ENCODE data around the gene MDK. TPM values are rescaled to one million over a fixed set of nuclear protein-coding genes. Genes with fewer than 3 reads are reported as not detected.
"Not testable (repeated sequence)": the region's sequence is repeated elsewhere in the genome, so short reads cannot be mapped to it uniquely, and the experiment has no call there.

The MDK gene
- total RNA-seq, 2 donors from 2014 or later = 36.9 to 63.0 TPM

DNA sequence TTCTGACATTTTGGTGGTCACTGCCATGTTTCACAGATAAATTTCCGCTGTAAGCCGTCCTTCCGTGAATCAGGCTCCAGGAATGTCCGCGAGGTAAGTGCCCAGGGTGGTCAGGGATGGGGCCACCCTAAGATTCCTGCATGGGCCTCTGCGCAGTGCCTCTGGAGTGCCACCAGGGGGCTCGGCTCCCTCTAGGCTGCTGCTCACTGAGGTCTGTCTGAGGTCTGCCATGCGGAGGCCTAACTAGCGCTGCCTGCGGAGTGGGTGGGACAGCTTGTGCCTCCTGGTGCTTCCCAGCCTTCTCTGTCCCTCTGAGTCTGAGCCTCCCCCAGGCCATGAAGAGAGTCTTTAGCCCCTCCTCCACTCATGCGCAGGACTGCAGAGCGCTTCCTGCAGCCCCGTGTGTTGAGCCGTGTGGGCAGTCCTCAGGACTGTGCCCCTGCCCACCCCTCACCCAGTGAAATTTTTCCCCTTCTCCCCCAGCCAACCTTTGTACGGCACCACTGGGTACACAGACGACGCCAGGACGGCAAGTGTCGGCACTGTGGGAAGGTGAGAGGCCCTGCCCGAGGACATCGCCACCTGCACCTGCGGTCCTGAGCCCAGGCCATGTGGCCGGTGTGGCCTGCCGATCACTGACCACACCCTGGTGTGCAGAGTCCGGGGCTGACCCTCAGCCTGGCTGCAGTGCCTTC lies 11.9 kb upstream of the MDK start:
- Histone ChIP-seq H3K4me3 (no peak overlapping the region), H3K36me3 (replicated peaks in 1 of 2; ENCODE audit: insufficient read depth in 1 of 2, low read depth in 2 of 2) (peaks cover 0 to 16% of the 10 kb centered on the region in 2 donors), H3K27ac (no peak overlapping the region), H3K9me3 (no peaks in the 10 kb centered on the region), H3K4me1 (no peaks in the 10 kb centered on the region), H3K27me3 (no peaks in the 10 kb centered on the region)
- DNase-seq (peak in 3 of 4 donors; percentile 51 to 56 (median 53)), ATAC-seq (peak; percentile 45)
- WGBS, 2 donors = 69 to 86% methylated on average over 2 to 23 of the region's 25 CpGs
- TF ChIP-seq, protein P1, sequence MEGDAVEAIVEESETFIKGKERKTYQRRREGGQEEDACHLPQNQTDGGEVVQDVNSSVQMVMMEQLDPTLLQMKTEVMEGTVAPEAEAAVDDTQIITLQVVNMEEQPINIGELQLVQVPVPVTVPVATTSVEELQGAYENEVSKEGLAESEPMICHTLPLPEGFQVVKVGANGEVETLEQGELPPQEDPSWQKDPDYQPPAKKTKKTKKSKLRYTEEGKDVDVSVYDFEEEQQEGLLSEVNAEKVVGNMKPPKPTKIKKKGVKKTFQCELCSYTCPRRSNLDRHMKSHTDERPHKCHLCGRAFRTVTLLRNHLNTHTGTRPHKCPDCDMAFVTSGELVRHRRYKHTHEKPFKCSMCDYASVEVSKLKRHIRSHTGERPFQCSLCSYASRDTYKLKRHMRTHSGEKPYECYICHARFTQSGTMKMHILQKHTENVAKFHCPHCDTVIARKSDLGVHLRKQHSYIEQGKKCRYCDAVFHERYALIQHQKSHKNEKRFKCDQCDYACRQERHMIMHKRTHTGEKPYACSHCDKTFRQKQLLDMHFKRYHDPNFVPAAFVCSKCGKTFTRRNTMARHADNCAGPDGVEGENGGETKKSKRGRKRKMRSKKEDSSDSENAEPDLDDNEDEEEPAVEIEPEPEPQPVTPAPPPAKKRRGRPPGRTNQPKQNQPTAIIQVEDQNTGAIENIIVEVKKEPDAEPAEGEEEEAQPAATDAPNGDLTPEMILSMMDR (IDR thresholded peaks at IDR 0.05) = peak; percentile 56 to 73 (median 67)
- TF ChIP-seq POLR2A (IDR thresholded peaks at IDR 0.05) = no peak
- intact Hi-C loops (cut with DNase I) = no loop called here

DNA sequence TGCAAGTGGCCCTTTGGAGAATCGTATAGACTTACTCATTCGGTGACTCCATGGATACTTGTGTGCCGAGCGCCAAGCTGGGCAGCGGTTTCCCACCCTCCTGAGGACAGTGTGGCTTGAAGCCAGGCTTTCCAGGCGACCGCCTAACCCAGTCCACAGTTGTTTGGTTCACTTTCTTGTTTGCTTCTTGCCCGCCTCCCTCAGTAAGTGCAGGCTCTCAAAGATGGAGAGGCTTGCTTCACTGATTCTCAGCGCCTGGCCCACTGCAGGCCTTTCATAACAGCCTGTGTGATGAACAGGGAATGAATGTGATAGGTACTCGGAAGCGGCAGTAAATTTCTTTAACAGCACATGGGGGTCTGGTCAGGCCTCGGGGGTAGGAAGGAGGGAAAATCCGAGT lies 11.2 kb upstream of the MDK start:
- WGBS, 2 donors = 85 to 87% methylated on average over 13 of the region's 13 CpGs
- H3K4me3 ChIP-seq = no peak overlapping the region
- H3K27me3 ChIP-seq = no peaks in the 10 kb centered on the region
- peaks cover 2 to 23% of the 10 kb centered on the region in 2 donors for H3K36me3 ChIP-seq (replicated peaks in 1 of 2; ENCODE audit: insufficient read depth in 1 of 2, low read depth in 2 of 2)
- H3K4me1 ChIP-seq = no peaks in the 10 kb centered on the region
- no peak overlapping the region for H3K27ac ChIP-seq
- DNase-seq (no peak), ATAC-seq (no peak)
- intact Hi-C loops (cut with DNase I) = no loop called here
- no peak for TF ChIP-seq POLR2A (IDR thresholded peaks at IDR 0.05)
- TF ChIP-seq, protein P1 (IDR thresholded peaks at IDR 0.05) = no peak
- no peaks in the 10 kb centered on the region for H3K9me3 ChIP-seq

DNA sequence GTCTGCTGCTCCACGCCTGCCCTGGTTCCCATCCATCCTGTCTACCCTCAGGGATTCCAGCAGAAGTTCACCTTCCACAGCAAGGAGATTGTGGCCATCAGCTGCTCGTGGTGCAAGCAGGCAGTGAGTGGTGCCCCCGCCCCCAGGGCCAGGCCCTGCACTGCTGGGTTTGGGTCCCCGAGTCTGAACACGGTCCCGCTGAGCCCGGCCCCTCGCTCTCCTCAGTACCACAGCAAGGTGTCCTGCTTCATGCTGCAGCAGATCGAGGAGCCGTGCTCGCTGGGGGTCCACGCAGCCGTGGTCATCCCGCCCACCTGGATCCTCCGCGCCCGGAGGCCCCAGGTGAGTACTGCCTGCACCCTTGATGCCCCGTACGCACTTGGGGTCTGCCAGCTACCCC lies 10.2 kb upstream of the MDK start:
- H3K27me3 ChIP-seq; H3K4me1 ChIP-seq; H3K9me3 ChIP-seq; DNase-seq; H3K27ac ChIP-seq; ATAC-seq; intact Hi-C loops (cut with DNase I); H3K4me3 ChIP-seq: not testable (repeated sequence)
- 93% methylated on average over 9 to 19 of the region's 19 CpGs for WGBS, 2 donors
- peaks cover 12 to 29% of the 10 kb centered on the region in 2 donors for H3K36me3 ChIP-seq (replicated peaks in 1 of 2; ENCODE audit: insufficient read depth in 1 of 2, low read depth in 2 of 2)

- TF ChIP-seq, protein P1 (IDR thresholded peaks at IDR 0.05) = no peak
- TF ChIP-seq POLR2A (IDR thresholded peaks at IDR 0.05) = no peak
- DNase-seq (no peak), ATAC-seq (no peak)
- Histone ChIP-seq H3K27ac (no peak overlapping the region), H3K4me3 (no peak overlapping the region), H3K4me1 (no peaks in the 10 kb centered on the region), H3K27me3 (no peaks in the 10 kb centered on the region), H3K9me3 (no peaks in the 10 kb centered on the region), H3K36me3 (replicated peaks in 1 of 2; ENCODE audit: insufficient read depth in 1 of 2, low read depth in 2 of 2) (peaks cover 13 to 32% of the 10 kb centered on the region in 2 donors)
- intact Hi-C loops (cut with DNase I) = no loop called here
- WGBS, 2 donors = 73 to 93% methylated on average over 9 to 10 of the region's 10 CpGs
Measured at GRCh38 chr11:46372086-46372485, 9.4 kb upstream of the MDK start.

DNA sequence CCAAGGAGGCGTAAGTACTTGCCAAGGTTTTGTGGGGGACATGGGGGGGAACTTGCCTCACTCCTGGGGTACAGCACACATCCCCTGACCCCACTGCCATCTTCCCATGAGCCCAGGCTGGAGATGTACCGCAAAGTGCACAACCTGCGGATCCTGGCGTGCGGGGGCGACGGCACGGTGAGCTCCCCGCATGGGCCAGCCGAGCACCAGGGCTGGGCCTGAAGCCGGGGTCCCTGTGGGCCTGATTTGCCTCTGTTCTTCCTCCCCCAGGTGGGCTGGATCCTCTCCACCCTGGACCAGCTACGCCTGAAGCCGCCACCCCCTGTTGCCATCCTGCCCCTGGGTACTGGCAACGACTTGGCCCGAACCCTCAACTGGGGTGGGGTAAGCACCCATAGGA lies 9.0 kb upstream of the MDK start:
- H3K27ac ChIP-seq; intact Hi-C loops (cut with DNase I); H3K27me3 ChIP-seq; ATAC-seq; H3K4me3 ChIP-seq; DNase-seq; H3K4me1 ChIP-seq; H3K9me3 ChIP-seq: not testable (repeated sequence)
- WGBS, 2 donors = 88 to 94% methylated on average over 5 to 15 of the region's 15 CpGs
- peaks cover 13 to 32% of the 10 kb centered on the region in 2 donors for H3K36me3 ChIP-seq (replicated peaks in 1 of 2; ENCODE audit: insufficient read depth in 1 of 2, low read depth in 2 of 2)

All from body of pancreas (tissue), 4 donors.